ENCODE results near the gene CCDC33. TPM values are rescaled to one million over a fixed set of nuclear protein-coding genes. Genes with fewer than 3 reads are reported as not detected.
A peak's percentile ranks its signal among the peaks of the same experiment; 100 is the strongest.

CCDC33 gene
- total RNA-seq, 1 experiment from 2014 or later = 0.15 TPM

- TF ChIP-seq ZBTB33 (IDR thresholded peaks at IDR 0.05; ENCODE audit: extremely low read depth, insufficient replicate concordance, low read length) = no peak
- no peak for TF ChIP-seq SIN3A (IDR thresholded peaks at IDR 0.05; ENCODE audit: low read depth)
Measured at GRCh38 chr15:74192751-74193150, 43.4 kb upstream of the CCDC33 start (continued).

DNA sequence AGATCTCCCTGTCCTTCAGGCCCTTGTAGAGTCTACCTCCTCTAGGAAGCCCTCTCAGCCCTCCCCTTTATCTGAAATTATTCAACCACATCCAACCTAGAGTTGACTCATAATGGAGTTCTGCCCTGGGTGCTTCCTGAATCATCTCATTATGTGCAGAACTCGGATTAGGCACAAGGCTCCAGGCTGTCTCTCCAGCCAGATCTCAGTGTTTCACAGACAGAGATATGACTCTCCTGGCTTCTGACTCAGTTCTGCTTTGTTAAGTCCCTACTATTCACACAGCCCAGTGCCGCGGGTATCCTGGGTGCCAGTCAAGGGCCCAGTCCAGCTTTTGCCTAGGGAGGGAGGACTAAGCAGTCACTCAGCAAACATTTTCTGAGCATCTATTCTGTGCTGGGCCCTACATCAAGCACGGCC, 42.8 kb upstream of the CCDC33 start:
- peak; percentile 63 for ATAC-seq
- Histone ChIP-seq H2AFZ (ENCODE audit: low read depth, low read length, poor library complexity, severe bottlenecking) (no peak overlapping the region), H3K9me2 (ENCODE audit: insufficient read depth) (no peaks in the 10 kb centered on the region), H3K27ac (ENCODE audit: low read depth, low read length) (0 out of 2 replicates have a peak overlapping the region, but pooled peaks have one; percentile 4), H3K27me3 (ENCODE audit: insufficient read depth, low read length) (peaks cover 40% of the 10 kb centered on the region; the same call in 1 of the 2 replicates), H3K4me3 (replicated peaks in 1 of 2; ENCODE audit: low read depth in 1 of 2, low read length in 2 of 2) (no peak overlapping the region), H3K4me2 (ENCODE audit: low read length) (peak overlapping the region; percentile 46; the same call in 1 of the 2 replicates), H4K20me1 (ENCODE audit: insufficient read depth) (no peaks in the 10 kb centered on the region), H3K36me3 (ENCODE audit: control insufficient read depth in 1 of 2, insufficient read depth in 2 of 2, low read length in 2 of 2) (no peaks in the 10 kb centered on the region), H3K79me2 (ENCODE audit: insufficient read depth, low read length) (no peaks in the 10 kb centered on the region), H3K9me3 (ENCODE audit: control insufficient read depth in 1 of 2, insufficient read depth in 1 of 2, low read depth in 1 of 2, low read length in 2 of 2) (no peaks in the 10 kb centered on the region), H3K9ac (ENCODE audit: low read length) (no peak overlapping the region), H3K4me1 (ENCODE audit: control insufficient read depth in 1 of 2, insufficient read depth in 2 of 2, low read length in 2 of 2) (peaks cover 18 to 54% of the 10 kb centered on the region in 2 experiments)
- no TSS peak for BruUV-seq (replicated peaks)
- DNase-seq (ENCODE audit: low read depth, low spot score) = peak; percentile 78
- CTCF ChIA-PET = no interaction called here
- POLR2A ChIA-PET = no interaction called here
- TF ChIP-seq CEBPB (IDR thresholded peaks at IDR 0.05; ENCODE audit: low read depth) = no peak
- TF ChIP-seq RAD21 (IDR thresholded peaks at IDR 0.05; ENCODE audit: low read depth) = no peak
- TF ChIP-seq POLR2AphosphoS5 (IDR thresholded peaks at IDR 0.05; ENCODE audit: low read depth, low read length) = no peak
- no peak for TF ChIP-seq SRF (IDR thresholded peaks at IDR 0.05; ENCODE audit: low read depth)
- no peak for TF ChIP-seq EZH2phosphoT487 (IDR thresholded peaks at IDR 0.05; ENCODE audit: borderline replicate concordance)
- no peak for TF ChIP-seq POLR2A (IDR thresholded peaks at IDR 0.05; ENCODE audit: borderline replicate concordance, extremely low read depth, insufficient read depth, insufficient read length)
- TF ChIP-seq YY1 (IDR thresholded peaks at IDR 0.05; ENCODE audit: extremely low read depth, insufficient replicate concordance, low read depth, low read length) = no peak
- no peak for TF ChIP-seq ELF1 (IDR thresholded peaks at IDR 0.05; ENCODE audit: borderline replicate concordance, low read depth)
- no peak for TF ChIP-seq JUND (IDR thresholded peaks at IDR 0.05)
- no peak for TF ChIP-seq ZBTB33 (IDR thresholded peaks at IDR 0.05; ENCODE audit: extremely low read depth, insufficient replicate concordance, low read length)
- RAD21 ChIA-PET (ENCODE audit: low non-redundant PET in 1 of 2, low total read pairs in 2 of 2, uncharacterized antibody in 2 of 2, unreplicated experiment in 2 of 2) = no interaction called here
- intact Hi-C loops (cut with micrococcal nuclease) = no loop called here

Measured in HCT116 (cell line).